HepG2 (cell line): ENCODE results near the gene MAML1. TPM values are rescaled to one million over a fixed set of nuclear protein-coding genes. Genes with fewer than 3 reads are reported as not detected.

Source experiments
- ATF7-NPFF ChIP-seq: sonication (generic); formaldehyde crosslinking; IDR thresholded peaks from 2 replicates; pipeline ENCODE4 v1.8.1; 2023; ENCODE audit warnings: mild to moderate bottlenecking, low read depth, missing genetic modification reagents, moderate library complexity
- CHD4 ChIP-seq: fragments of 200-600 bp; sonication (generic); IDR thresholded peaks from 2 replicates; pipeline ENCODE4 v1.7.0; 2017; ENCODE audit warnings: mild to moderate bottlenecking, low read length, borderline replicate concordance
- CSRNP1 ChIP-seq: sonication (generic); formaldehyde crosslinking; IDR thresholded peaks from 2 replicates; pipeline ENCODE4 v1.8.1; 2023; ENCODE audit warnings: mild to moderate bottlenecking, missing genetic modification reagents
- ELF3 ChIP-seq: IDR thresholded peaks from 2 replicates; pipeline ENCODE4 v1.6.1; 2016; ENCODE audit warnings: missing genetic modification reagents, missing compliant biosample characterization
- HBP1 ChIP-seq: IDR thresholded peaks from 2 replicates; pipeline ENCODE4 v1.6.1; 2016; ENCODE audit warnings: low read depth, control low read depth
- HNF4A ChIP-seq: sonication (generic); formaldehyde crosslinking; IDR thresholded peaks from 2 replicates; pipeline ENCODE4 v1.4.0; 2020; ENCODE audit warnings: missing genetic modification reagents
- HNRNPUL1 ChIP-seq: fragments of 200-400 bp; formaldehyde crosslinking; IDR thresholded peaks from 2 replicates; pipeline ENCODE4 v1.6.1; 2017; ENCODE audit warnings: low read depth, mild to moderate bottlenecking, low read length, moderate library complexity
- MBNL3 ChIP-seq: fragments of 250-450 bp; sonication (Bioruptor Pico); conservative IDR thresholded peaks from 2 replicates; pipeline ENCODE4 v1.8.0; 2022; ENCODE audit warnings: mild to moderate bottlenecking, inconsistent platforms
- TBX3 ChIP-seq: fragments of 450-650 bp; IDR thresholded peaks from 2 replicates; pipeline ENCODE4 v1.6.1; 2017; ENCODE audit warnings: antibody characterized with exemption, mild to moderate bottlenecking, inconsistent platforms, borderline replicate concordance
- ZBTB4 ChIP-seq: sonication (generic); formaldehyde crosslinking; IDR thresholded peaks from 2 replicates; pipeline ENCODE4 v1.4.0; 2020; ENCODE audit warnings: missing genetic modification reagents, mild to moderate bottlenecking, borderline replicate concordance
- ZFX ChIP-seq: sonication (generic); formaldehyde crosslinking; IDR thresholded peaks from 2 replicates; pipeline ENCODE4 v1.4.0; 2020; ENCODE audit warnings: mild to moderate bottlenecking, low read depth, missing genetic modification reagents, moderate library complexity
- ZHX1 ChIP-seq: sonication (generic); formaldehyde crosslinking; IDR thresholded peaks from 2 replicates; pipeline ENCODE4 v1.8.1; 2022; ENCODE audit warnings: low read depth, mild to moderate bottlenecking, missing genetic modification reagents
- ZNF17 ChIP-seq: sonication (generic); formaldehyde crosslinking; IDR thresholded peaks from 2 replicates; pipeline ENCODE4 v1.5.0; 2020; ENCODE audit warnings: mild to moderate bottlenecking, missing genetic modification reagents
- ZNF431 ChIP-seq: sonication (generic); formaldehyde crosslinking; IDR thresholded peaks from 2 replicates; pipeline ENCODE4 v1.9.0; 2022; ENCODE audit warnings: missing genetic modification reagents, low read depth, mild to moderate bottlenecking, borderline replicate concordance
- ZNF703 ChIP-seq: sonication (generic); formaldehyde crosslinking; IDR thresholded peaks from 2 replicates; pipeline ENCODE4 v1.5.1; 2020; ENCODE audit warnings: missing genetic modification reagents, mild to moderate bottlenecking, moderate library complexity, borderline replicate concordance
- ZNF746 ChIP-seq: sonication (generic); formaldehyde crosslinking; IDR thresholded peaks from 2 replicates; pipeline ENCODE4 v1.8.0; 2022; ENCODE audit warnings: mild to moderate bottlenecking, missing genetic modification reagents
- ZNF75D ChIP-seq: sonication (generic); formaldehyde crosslinking; IDR thresholded peaks from 2 replicates; pipeline ENCODE4 v1.8.1; 2023; ENCODE audit warnings: missing genetic modification reagents, mild to moderate bottlenecking, borderline replicate concordance
- ZNF772 ChIP-seq: sonication (generic); formaldehyde crosslinking; IDR thresholded peaks from 2 replicates; pipeline ENCODE4 v1.5.0; 2020; ENCODE audit warnings: mild to moderate bottlenecking, missing genetic modification reagents
- polyA plus RNA-seq, 8 experiments: library from polyadenylated mRNA; depleted of rRNA in 3 of 8; stranded (reverse) in 7 of 8; unstranded in 1 of 8; fragments of >200 nt; fragmentation: Illumina TruSeq in 4 of 8; extraction: Trizol in 4 of 8; gene quantifications; 2 replicates each; pipeline versions ENCODE4 v1.2.1 to v1.2.3, GENCODE V29; 2011 to 2016; ENCODE audit warnings: low read depth in 4 of 8, missing spikeins in 1 of 8, mixed read lengths in 1 of 8; ENCODE audit not compliant: insufficient read depth in 1 of 8
- total RNA-seq, 5 experiments: library from RNA; depleted of rRNA; stranded (reverse); fragments of >200 nt; fragmentation: Illumina TruSeq; extraction: Trizol; gene quantifications; 2 replicates each; pipeline ENCODE4 v1.2.3, GENCODE V29; 2016; ENCODE audit warnings: low read depth in 1 of 5

MAML1 gene
- total and polyA plus RNA-seq, 2 of the 13 experiments (the other 11 are each of a cell fraction or from before 2014, with no cell fraction given), result 10.0 to 10.8 TPM

- TF ChIP-seq ZNF703 (CRISPR knock-in tag) (no peak), ZHX1 (CRISPR knock-in tag) (no peak), ZNF746 (CRISPR knock-in tag) (no peak), ZNF431 (CRISPR knock-in tag) (no peak), ELF3 (CRISPR knock-in tag) (peak; percentile 40; the same call in 1 of the 2 replicates), ZNF75D (no peak), CHD4 (no peak), TBX3 (peak; percentile 59; the same call in 1 of the 2 replicates), ZNF17 (no peak), HBP1 (CRISPR knock-in tag) (no peak), ZFX (CRISPR knock-in tag) (peak; percentile 59; the same call in 1 of the 2 replicates), ZBTB4 (CRISPR knock-in tag) (peak; percentile 46; the same call in 1 of the 2 replicates), HNRNPUL1 (no peak), ATF7-NPFF (peak; percentile 39), ZNF772 (peak; percentile 80; the same call in 1 of the 2 replicates), HNF4A (CRISPR knock-in tag) (peak; percentile 35; the same call in 1 of the 2 replicates), CSRNP1 (CRISPR knock-in tag) (no peak; the same call in none of the 2 replicates), MBNL3 (CRISPR knock-in tag) (no peak)
Measured at GRCh38 chr5:179697993-179698934, 34.4 kb upstream of the MAML1 start (continued).
